Activated CD4-positive, CD25-positive, alpha-beta regulatory T cell (primary cell): Measurements from ENCODE around the gene MUSTN1.

Source experiments
- DNase-seq, 4 experiments: peaks; one replicate each; lab custom pipeline; 2025; lab: John Stamatoyannopoulos, UW

Gene MUSTN1

DNA sequence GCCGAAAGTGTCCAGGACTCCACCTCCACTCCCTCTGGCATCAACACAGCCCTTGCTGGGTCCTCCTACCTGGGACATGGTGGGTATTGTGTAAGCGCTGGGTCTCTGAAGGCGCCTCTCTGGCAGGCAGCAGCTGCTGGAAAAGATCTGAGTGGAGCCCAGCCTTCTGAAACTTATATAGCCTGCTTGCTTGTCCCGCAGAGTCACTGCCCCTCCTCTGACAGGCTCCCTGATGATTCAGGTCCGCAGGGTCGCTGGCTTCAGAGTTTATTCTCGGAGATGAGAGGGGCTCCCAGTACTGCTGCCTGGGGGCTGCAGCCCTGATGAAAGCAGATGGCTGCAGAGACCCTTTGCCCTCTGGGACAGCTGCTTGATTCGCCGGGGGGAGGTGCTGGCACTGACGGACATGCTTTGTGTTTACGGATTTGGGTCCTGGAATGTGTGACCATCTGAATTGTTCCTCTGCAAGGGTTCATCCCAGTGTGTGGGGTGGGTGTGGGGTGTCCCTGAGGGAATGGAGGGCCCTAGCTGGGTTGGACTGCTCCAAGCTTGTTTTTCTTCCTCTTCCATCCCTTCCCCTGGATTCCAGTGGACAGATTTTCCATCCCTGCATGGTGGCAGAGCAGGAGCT lies at the start of gene MUSTN1:
MUSTN1 (minus strand) TSS at position 149 of the 631 bp plus-strand sequence; CDS start at position 78, 71 bp downstream.
- DNase-seq, result no peak

DNA sequence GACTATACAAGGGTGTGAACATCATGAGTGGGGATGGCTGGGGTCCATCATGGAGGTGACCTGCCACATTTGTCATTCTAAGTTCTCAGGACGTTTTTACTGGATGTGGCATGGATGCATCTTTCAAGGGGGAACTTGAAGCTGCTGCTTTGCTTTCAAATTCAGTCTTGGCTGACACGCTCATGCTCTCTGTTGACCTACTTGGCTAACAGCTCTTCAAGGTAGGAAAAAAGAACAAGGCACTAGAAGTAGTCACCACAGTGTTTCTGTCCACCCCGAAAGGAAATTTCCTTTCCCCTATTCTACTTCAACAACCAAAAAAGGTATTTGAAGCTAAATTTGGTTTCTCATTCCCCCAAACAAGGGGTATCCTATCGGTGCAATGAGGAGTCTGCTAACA lies 47.6 kb upstream of the MUSTN1 start:
- no peak for DNase-seq

DNA sequence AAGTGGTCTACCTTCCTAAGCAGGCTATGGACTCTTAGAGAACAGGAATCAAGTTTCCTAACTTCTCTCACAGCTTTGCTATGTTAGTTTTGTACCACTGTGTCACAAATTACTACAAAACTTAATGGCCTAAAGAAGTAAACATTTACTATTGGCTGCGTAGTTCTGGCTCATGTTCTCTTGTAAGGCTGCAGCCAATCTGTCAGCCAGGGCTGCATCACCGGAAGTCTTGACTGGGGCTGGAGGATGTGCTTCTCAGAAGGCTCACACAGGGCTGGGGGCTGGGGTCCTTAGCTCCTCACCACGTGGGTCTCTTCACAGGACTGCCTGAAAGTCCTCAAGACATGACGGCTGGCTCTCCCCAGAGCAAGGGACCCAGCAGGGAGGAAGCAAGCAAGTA lies 47.1 kb upstream of the MUSTN1 start:
- DNase-seq, result no peak

DNA sequence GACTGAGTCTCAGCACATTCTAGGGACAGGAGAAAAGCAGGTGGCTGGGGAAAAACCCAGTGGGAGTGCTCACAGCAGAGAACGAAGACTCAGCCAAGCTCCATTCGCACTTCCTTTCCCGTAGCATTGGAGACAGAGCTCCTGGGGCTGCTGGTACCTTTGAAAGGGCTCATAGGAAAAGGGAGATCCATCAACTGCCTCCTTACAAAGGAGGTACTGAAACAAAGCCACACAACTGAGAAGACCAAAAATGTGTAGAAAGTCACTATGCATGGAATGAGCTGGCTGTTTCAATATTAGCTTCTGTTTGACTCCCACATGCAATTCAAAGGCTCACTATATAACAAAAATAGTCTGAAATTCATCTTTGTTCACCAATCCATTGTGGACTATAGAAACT lies 45.7 kb upstream of the MUSTN1 start:
- DNase-seq, result no peak

DNA sequence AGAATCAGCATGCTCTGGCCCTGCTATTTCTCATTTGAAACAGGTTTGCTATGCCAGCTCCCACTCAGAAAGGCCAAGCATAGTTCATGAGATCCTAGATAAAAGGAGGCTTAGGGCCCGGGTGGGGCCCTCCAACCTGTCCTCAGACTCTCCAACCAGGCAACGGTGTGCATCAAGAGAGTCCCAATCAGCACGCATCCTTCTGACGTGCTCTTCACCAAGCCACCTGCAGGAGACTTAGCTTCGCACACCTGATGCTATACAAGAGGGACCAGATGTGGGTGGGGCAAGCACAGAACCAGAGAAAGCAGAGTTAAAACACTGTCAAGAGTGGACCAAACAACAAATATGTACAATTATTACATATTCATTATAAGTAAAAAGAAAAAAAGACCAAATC lies 45.2 kb upstream of the MUSTN1 start:
- no peak for DNase-seq

DNA sequence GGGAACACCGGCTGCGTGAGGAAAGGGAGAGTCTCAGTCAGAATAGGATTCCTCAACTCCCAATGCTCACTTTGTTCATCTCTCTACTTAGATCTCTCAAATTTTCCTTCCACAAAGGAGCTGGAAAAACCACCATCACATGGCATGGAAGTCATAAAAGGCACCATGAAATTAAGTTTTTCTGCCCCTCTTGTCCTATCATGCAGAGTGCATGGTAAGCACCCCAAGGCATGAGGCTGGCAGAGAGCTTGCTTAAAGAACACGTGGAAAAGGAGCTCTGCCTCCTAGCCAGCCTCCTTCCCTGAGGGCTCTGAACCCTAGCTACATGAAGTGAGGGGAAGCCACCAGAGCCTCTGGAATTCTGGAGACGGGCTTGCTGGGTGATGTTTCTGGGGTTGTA lies 44.8 kb upstream of the MUSTN1 start:
- DNase-seq, result no peak

DNA sequence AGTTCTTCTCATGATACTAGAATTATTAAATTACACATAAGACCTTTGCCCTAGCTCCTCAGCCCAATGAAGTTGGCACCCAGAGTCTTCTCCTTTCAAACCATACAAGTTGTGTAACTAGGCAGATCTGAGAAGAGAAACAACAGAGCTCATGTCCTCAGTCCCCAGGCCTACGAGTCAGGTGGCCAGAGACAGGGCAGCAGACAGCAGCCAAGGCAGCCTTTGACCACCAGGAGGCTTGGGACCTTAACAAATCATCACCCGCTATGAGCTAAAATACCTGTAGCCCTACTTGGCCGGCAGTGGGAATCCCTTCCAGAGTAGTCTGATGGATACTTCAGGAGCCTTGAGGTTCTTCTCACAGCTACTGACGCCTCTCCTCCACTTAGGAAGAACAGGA lies 44.3 kb upstream of the MUSTN1 start:
- no peak for DNase-seq

DNA sequence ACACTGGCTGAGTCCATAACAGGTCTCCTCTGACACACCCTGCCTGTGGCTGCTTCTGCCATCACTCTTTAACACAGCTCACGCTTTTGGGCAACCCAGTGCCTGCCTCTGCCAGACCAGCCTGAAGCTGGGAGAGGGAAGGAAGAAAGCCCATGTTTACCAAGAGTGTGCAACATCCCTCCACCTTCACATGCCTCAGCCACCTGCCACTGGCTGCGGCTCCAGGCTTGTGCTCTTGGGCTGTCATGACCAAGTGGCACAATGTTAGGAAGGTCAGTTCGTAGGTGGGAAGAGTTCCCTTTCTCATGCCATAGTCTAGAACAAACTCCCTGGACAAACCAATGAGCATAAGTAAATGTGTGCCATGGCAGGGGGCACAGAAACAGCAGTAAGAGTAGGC lies 42.3 kb upstream of the MUSTN1 start:
- DNase-seq, result no peak

DNA sequence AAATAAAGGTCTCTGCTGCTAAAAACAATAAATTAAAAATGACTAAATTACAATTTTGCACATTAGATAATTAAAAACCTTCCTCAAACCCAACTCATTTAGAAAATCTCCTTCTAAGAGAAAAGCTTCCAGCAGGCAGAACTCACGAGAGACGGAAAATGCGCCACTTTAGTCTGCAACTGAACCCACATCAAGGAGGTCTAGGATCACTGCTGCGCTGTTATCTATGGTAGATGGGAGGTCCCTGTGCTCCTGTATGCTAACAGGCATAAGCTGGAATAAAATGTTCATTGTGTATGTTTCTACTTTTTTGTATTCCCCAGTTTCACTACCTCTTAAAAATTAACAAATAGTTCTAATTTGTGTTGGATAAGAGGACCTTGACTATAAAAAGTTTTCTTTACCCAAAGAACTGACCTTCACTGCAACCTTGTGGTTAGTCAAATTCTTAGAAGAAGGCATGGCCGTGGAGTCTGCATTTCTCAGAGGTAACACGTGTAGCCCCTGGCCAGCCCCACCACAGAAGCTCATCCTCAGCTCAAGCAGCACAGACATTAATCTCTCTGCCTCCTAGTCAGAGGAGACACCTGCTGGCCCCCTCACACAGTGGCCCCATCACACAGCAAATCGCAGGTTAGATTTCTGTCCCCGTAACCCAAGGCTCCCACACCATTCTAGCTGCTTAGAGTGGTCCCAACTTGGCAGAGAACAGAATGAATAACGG lies 40.2 kb upstream of the MUSTN1 start:
- DNase-seq, result no peak

DNA sequence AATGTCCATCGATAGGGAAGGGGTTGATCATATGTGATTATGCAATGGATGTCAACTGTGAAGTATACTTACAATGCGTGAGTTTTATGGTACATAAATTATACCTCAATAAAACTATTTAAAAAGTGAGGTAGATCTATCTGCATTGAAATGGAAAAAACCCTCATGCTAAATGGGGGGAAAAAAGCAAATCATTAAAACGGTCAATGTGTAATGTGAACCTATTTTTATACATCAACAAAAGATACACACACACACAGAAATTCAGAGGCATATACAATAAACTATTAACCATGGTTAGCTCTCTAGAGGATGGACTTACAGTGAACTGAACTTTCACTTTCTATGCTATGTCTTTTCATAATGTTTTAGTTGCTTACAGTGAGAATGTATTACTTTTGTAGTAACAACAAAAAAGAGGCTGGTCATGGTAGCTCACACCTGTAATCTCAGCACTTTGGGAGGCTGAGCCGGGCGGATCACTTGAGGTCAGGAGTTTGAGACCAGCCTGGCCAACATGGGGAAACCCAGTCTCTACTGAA lies 39.4 kb upstream of the MUSTN1 start:
- DNase-seq, result no peak

DNA sequence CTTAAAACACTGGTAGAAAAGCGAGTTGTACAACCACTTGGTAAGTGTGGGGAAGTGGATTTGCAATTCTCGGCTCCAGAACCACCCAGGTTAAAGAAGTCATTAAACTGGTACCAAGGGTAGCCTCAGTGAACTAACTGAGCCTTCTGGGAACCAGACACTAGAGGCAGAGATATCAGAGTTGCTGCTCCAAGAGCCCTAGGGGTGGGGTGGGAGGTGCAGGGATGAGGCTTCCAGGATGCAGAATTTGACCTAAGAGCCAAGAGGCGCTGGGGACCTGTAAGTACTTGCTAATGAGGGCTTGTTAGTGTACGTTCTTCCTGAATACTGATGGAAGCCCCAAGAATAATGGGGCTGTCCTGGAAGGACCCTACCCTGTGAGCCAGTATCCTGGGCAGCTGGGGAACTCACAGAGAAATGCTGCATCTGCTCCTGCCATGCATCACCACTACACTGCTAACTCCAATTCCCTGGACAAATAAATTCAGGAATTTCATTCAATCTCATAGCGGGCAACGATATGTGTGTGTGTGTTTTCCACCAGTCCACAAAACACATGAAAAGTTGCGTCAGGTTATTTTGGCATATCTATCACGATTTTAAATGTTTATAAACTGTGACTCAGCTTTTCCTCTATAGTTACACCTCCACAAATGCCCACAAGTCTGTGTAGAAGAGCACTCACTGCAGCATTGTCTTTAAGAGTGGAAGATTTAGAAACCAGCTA lies 38.8 kb upstream of the MUSTN1 start:
- no peak for DNase-seq

DNA sequence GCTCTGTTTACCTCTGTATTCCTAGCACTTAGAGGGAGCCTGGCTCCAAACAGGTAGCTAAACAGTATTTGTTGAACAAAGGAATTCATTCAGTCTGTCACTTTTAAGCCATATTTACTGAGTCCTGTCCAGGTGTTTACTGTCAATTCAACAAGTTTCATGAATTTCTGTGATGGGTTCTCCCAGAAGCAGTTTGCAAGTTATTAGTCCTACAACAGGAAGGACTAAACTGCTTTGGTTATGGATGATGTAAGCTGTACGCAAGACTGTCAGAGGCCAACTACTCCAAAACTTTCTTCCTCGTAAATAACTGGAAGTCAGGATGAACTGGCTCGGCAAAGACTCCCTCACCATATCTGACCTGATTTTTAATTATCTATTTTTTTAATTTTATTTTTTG lies 37.4 kb upstream of the MUSTN1 start:
- no peak for DNase-seq

DNA sequence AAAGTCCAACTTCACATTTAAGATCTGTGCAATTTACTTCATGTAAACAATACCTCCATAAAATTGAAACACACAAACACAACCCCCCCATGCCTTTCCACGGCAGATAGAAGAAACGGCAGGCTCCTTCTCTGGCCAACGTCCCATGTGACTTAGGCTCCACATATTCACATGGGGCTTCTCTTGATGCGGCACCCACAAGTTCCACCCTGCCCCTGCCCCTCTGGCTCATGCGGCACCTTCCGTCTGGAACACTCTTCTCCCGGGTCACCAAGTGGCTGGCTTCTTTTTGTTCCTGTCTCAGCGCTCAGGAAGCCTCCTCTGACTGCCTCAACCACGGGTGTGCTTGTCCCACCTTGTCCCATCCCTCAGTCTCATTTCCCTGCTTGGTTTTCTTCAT lies 36.9 kb upstream of the MUSTN1 start:
- DNase-seq, result no peak

DNA sequence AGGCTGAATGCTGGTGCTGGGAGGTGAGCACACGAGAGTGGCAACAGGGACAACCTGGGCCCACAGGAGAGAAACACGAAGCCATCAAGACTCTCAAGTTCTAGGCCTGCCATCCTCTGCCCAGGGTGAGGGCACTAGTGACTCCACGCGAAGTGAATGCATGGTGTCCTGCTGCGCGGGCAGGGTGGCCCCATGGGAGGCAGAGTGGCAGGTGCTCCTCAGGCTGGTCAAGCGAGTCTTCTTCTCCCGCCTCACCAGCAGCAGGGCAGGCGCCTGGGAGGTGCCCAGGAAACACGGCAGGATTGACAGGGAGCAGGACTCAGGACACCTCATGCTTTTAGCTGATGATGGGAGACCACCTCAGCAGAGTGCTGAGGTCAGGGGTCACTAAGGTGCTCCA lies 35.7 kb upstream of the MUSTN1 start:
- no peak for DNase-seq

DNA sequence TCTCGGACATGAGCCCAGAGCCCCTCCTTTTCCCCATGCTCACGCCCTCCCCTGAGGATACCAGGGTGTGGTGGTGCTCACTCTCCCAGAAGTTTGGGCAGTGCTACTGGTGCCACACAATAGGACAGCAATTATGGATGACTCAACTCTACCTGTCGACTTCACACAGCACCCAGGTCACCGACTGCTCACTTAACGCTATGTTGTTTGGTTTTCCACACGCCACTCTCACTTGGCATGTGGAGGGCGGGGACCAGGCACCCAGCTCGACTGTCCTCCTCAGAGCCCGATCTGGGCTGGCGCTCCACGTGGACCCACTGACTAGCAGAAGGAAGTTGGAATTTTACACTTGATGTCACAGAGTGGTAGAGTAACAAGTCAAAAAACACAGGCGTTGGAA lies 31.6 kb upstream of the MUSTN1 start:
- DNase-seq, result no peak

DNA sequence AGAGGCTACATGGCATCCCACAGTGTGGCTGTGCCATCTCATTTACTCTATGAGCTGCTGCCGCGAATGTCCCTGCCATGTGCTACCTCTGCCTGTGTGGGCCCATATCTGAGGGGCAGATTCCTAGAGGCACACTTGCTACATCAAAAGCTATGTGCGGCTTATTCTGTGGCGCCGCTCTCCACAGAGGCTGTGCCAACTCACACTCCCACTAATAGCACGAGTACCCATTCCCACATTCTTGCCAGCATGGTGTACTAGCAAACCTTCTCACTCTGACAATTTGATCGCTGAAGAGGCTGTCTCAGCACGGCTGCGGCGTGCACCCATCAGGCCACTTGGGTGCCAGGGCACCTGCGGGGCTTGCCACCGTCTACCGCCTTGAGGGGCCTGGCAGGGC lies 31.2 kb upstream of the MUSTN1 start:
- no peak for DNase-seq

DNA sequence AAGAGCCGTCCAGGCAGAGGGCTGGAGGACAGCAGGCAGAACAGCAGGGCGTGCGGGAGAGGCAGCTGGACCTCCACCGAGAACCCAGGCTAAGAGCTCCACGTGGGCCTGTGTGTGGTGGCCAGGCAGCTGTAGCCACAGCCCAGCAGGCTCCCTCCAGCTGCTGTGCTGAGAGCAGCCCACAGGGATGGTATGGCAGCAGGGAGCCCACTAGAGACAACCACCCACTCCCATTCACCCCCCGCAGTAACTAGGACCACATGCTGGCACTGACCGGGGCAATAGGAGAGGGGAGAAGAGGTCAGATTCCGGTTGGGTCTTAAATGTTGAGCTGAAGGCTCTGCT lies 25.6 kb upstream of the MUSTN1 start:
- DNase-seq, result no peak

DNA sequence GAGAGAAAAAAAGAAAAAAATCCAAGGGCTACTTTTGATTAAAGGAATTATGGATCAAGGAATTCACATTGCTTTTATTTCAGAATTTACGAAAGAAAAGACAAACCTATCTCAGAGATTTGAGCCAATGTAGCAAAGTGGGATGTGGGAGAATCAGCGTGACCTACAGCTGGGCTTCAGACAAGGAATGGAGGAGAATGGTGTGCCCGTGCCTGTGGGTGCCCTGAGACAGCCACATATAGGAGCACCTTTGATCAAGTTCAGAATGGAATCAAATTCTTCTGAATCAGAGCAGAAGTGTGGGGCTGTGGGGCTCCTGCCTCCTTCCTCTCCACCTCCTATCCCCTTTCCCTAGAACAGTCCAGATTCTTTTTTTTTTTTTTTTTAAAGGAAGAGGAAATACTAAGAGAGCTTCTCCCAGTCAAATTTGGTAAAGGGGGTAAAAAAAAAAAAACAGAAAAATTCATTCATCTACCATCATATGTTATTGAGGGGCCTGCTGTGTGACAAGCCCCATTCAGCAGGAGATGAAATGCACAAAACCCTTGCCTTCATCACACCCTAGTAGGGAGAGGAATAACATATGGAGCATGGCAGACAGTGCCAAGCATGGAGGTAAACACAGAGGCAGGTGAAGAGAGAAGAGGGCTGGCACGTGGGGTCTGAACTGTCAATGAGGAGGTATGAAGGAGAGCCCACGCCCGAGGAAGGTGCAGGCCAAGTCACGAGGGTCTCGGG lies 25.0 kb upstream of the MUSTN1 start:
- no peak for DNase-seq

DNA sequence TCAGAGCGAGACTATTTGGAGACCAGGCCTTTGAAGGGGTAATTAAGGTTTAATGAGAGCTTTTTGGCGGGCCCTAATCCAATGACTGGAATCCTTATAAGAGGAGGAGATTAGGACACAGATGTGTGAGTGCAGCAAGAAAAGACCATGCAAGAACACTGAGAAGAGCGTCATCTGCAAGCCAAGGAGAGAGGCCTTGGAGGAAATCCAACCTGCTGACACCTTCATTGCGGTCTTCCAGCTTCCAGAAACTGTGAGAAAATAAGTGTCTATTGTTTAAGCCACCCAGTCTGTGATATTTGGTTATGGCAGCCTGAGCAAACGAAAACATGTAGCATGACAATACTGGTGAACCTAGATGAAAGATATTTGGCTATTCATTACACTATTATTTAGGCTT lies 23.0 kb upstream of the MUSTN1 start:
- DNase-seq, result no peak

DNA sequence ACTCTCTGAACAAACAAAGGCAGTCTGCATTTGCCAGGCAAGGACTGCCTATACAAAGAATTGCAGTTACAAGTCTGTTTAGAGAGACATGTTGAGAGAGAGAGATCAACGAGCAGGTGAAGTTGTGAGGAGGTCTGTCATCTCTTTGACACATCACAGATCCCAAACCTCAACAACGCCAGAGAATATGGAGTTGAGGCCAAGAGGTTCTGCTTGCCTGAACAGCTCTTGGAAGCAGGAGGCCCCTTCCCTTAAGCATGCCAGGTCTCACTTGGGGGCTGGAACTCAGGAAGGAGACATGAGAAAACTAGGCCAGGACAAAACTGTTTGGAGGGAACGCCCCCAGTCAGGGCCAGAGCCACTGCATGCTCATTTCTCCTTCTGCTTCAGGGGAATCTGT lies 22.3 kb upstream of the MUSTN1 start:
- DNase-seq, result no peak

DNA sequence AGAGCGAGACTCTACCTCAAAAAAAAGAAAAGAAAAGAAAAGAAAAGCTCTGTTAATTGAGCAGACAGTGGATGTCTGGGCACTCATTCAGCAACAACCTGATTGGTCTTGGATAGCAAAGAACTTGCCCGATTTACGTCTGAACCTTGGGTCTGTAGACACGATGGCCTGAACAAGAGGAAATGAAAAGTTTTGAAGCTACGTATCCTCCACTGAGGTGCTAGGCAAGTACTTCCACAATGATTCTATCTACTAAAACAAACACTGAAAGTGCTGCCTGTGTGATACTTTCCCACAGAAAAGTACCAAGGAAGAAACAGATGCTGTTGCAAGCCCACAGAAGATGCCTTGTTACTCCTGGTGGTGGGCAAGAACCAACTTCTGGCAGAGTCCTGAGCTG lies 21.8 kb upstream of the MUSTN1 start:
- DNase-seq, result no peak

DNA sequence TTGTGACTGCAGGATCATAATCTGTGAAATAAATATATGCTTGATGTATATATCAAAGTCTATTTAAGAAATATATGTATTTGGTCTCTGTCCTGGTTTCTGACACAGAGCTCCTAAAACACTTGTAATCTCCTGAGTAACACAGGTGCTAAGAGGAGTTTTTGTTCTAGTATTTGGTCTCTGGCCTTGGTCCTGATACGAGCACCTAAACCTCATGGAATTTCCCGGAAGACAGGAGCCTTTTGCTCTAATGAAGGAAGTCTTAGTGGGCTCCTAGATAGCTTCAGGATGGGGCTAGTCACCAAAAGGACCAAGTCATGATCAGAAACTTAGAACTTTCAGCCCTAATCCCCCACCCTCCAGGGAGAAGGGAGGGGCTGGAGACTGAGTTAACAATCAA lies 19.2 kb upstream of the MUSTN1 start:
- DNase-seq, result no peak

DNA sequence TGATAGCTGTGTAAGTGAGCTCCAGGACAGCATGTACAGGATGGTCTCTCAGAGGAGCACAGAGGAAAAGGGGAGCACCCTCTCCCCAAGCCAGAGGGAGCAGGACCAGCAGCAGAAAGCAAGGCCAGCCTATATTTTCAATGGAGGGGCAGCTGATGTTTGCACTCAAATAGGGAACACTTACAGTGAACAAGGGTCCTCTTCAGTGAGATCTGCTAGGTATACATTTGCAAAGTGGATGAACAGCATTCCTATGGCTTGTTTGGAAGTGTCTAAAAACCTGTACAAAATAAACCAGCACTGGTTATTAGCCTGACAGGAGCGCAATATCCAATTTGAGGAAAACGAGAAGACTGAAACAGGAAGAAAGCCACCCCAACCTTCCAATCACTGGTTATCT lies 17.6 kb upstream of the MUSTN1 start:
- no peak for DNase-seq
